A549 treated with ZK216348 at 1 μM for 4 hours (cell line): ENCODE results near the gene JADE3. TPM values are rescaled to one million over a fixed set of nuclear protein-coding genes. Genes with fewer than 3 reads are reported as not detected.

Experiments
- total RNA-seq: library from RNA; stranded (reverse); fragments of 200-300 nt; extraction: Qiagen RNA extraction; gene quantifications from 5 replicates; pipeline ENCODE4 v1.2.3, GENCODE V29; 2022; ENCODE audit warnings: low read depth

Gene JADE3
- total RNA-seq, result 9.5 to 14.5 TPM (median 13.6 TPM) in 5 replicates

DNA sequence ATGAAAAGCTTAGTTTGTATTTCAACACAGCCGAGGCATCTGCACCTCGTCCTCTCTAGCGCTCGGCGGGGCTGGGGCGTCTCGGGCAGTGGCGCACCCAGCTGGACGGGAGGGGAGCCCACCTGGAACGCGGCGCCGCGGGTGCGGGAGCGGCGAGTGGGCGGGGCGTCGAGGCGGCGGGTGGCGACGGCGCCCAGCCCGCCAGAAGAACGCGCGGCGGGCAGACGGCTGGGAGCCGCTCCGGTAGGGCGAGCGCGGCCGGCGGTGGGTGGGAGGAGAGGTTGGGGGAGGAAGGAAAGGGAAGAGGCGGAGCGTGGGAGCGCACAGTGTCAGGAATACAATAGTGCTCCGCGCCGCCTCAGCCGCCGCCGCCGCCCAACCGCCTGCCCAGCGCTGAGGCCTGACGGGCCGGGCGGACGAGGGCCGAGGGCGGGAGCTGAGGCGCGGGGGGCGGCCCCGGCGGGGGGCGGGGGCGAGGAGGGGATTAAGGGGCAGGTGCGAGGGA, at the start of gene JADE3:
Gene JADE3 (plus strand): TSS at position 324 of the 505 bp plus-strand sequence. CDS start 72,474 bp downstream, outside the sequence.

DNA sequence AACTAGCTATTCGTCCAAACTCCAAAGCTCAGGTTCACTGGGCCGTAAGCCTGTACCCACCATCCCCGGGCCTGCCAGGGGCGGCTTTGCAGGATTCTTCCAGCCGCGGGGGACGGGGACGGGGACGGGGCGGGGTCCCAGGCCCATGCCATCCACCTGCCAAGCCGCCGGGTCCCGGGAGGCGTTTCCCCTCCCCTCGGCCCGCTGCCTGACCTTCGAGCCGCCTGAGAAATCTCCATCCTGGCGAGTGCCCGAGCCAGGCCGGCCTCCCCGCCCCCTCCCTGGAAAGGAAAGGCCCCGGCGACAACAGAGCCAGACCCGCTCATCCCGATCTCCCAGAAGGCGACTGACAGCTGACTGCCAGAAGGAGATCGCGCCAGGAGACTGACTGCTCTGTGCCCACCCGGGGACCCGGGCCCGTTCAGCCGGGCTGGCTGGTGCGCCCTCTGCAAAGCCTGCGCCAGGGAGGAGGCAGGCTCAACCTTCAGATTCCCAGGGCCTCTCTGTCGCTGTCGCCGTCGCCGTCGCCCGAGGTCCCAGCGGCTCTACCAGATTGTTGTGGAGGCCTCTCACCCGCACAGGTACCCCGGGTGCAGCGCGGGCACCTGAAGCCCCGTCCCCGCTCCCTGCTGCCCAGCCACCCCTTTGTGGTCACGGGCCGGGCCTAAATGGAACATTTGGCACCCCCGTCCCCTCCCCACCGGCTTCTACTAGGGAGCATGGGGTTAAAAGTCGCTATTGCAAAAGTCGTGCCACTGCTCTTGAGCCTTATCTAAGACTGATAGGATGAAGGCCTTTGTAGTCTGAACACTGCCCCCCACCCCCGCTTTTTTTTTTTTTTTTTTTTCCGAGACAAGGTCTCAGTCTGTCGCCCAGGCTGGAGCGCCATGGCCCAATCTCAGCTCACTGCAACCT, 166.2 kb downstream of the JADE3 start, which contains the start of gene RGN:
Gene RGN (plus strand): TSS at position 315 of the 915 bp plus-strand sequence. CDS start 2,702 bp downstream, outside the sequence.

Other genes starting within 250 kb of the JADE3 start
- gene SLC9A7, start 153.3 kb upstream of the JADE3 start, total RNA-seq, result 8.2 to 13.1 TPM (median 10.8 TPM) in 5 replicates
- gene RP2, start 75.4 kb upstream of the JADE3 start, total RNA-seq, result 6.7 to 15.8 TPM (median 9.9 TPM) in 5 replicates
- gene RGN, start 166.0 kb downstream of the JADE3 start, total RNA-seq, result not detected in 5 replicates
- gene NDUFB11, start 232.3 kb downstream of the JADE3 start, total RNA-seq, result 109 to 178 TPM (median 165 TPM) in 5 replicates
- 24.0 to 45.1 TPM (median 43.8 TPM) in 5 replicates for gene RBM10, start 232.8 kb downstream of the JADE3 start, total RNA-seq